Measurements from ENCODE around the gene TMEM132E. TPM values are rescaled to one million over a fixed set of nuclear protein-coding genes. Genes with fewer than 3 reads are reported as not detected.

TMEM132E gene
- total and polyA plus RNA-seq, 7 donors: 0.01 to 0.26 (median 0.03) TPM; not detected in 4

GRCh38 chr17:34547453-34548063 lies 31.8 kb upstream of the TMEM132E start:
- TF ChIP-seq, protein P1, sequence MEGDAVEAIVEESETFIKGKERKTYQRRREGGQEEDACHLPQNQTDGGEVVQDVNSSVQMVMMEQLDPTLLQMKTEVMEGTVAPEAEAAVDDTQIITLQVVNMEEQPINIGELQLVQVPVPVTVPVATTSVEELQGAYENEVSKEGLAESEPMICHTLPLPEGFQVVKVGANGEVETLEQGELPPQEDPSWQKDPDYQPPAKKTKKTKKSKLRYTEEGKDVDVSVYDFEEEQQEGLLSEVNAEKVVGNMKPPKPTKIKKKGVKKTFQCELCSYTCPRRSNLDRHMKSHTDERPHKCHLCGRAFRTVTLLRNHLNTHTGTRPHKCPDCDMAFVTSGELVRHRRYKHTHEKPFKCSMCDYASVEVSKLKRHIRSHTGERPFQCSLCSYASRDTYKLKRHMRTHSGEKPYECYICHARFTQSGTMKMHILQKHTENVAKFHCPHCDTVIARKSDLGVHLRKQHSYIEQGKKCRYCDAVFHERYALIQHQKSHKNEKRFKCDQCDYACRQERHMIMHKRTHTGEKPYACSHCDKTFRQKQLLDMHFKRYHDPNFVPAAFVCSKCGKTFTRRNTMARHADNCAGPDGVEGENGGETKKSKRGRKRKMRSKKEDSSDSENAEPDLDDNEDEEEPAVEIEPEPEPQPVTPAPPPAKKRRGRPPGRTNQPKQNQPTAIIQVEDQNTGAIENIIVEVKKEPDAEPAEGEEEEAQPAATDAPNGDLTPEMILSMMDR (IDR thresholded peaks at IDR 0.05): no peak
- 52 to 67% (median 65%) methylated on average over 3 of the region's 3 CpGs for WGBS, 3 donors
- Histone ChIP-seq H3K36me3 (ENCODE audit: insufficient read depth in 1 of 2, low read depth in 1 of 2) (no peaks in the 10 kb centered on the region), H3K4me1 (no peaks in the 10 kb centered on the region), H3K4me3 (no peak overlapping the region), H3K27ac (no peak overlapping the region), H3K9me3 (no peaks in the 10 kb centered on the region), H3K27me3 (ENCODE audit: insufficient read depth in 3 of 3, low read length in 2 of 3) (peaks cover 0 to 17% (median 0%) of the 10 kb centered on the region in 3 donors)
- intact Hi-C loops (cut with DNase I): loop anchor here in 1 of 2 donors (10.0 kb wide), 1 partner anchor 347 kb away; no protein-coding TSS in a partner anchor
- ATAC-seq (no peak), DNase-seq (no peak)

DNA sequence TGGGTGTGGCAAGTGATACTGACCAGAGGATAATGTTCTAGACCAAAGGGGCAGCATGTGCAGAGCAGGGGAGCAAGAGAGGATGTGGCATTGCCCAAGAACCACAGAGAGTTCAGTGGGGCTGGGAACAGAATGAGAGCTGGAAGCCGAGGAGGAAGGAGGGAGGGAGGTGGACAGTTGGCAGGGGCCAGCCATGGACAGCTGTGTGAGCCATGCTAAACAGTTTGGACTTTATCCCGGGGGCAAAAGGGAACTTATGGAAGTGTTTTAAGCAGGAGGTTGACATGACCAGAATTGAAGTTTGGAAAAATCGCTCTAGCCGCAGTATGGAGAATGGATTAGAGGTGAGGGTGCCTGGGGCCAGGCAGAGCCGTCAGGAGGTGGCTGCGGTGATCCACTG lies 29.4 kb upstream of the TMEM132E start:
- TF ChIP-seq, protein P1 (IDR thresholded peaks at IDR 0.05): no peak
- Histone ChIP-seq H3K27me3 (ENCODE audit: insufficient read depth in 3 of 3, low read length in 2 of 3) (peaks cover 0 to 27% (median 3%) of the 10 kb centered on the region in 3 donors), H3K9me3 (no peaks in the 10 kb centered on the region), H3K36me3 (ENCODE audit: insufficient read depth in 1 of 2, low read depth in 1 of 2) (no peaks in the 10 kb centered on the region), H3K27ac (no peak overlapping the region), H3K4me1 (no peaks in the 10 kb centered on the region), H3K4me3 (no peak overlapping the region)
- no peak for DNase-seq
- intact Hi-C loops (cut with DNase I): loop anchor here in 1 of 2 donors (10.0 kb wide), 1 partner anchor 345 kb away; no protein-coding TSS in a partner anchor
- 18 to 37% (median 21%) methylated on average over 6 of the region's 6 CpGs for WGBS, 3 donors
- ATAC-seq: no peak

DNA sequence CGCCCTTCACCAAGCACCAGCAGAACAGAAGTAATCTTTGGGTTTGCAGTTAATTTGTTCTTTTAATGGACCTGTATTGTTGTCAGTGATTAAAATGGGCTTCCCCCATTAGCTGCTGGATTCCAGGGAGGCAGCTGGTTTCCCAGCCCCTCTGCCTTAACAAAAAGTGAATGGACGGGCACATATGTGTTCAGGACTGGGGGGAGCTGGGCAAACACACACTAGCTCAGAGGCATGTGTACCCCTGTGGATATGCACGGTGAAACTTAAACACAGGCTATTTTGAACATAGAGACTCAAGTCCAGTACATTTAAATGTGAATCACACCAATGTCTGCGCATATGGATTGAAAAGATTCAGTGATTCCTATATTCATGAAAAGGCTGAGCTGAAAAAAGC lies 25.5 kb upstream of the TMEM132E start:
- H3K27me3 ChIP-seq (ENCODE audit: insufficient read depth in 3 of 3, low read length in 2 of 3): peaks cover 0 to 26% (median 3%) of the 10 kb centered on the region in 3 donors
- H3K4me3 ChIP-seq: no peak overlapping the region
- ATAC-seq (no peak), DNase-seq (no peak)
- no peak overlapping the region for H3K27ac ChIP-seq
- H3K4me1 ChIP-seq: no peaks in the 10 kb centered on the region
- no peaks in the 10 kb centered on the region for H3K36me3 ChIP-seq (ENCODE audit: insufficient read depth in 1 of 2, low read depth in 1 of 2)
- 68 to 77% (median 68%) methylated on average over 4 of the region's 4 CpGs for WGBS, 3 donors
- intact Hi-C loops (cut with DNase I): no loop called here
- TF ChIP-seq, protein P1 (IDR thresholded peaks at IDR 0.05): no peak
- H3K9me3 ChIP-seq: no peaks in the 10 kb centered on the region

- DNase-seq (no peak), ATAC-seq (no peak)
- no peaks in the 10 kb centered on the region for H3K4me1 ChIP-seq
- H3K27me3 ChIP-seq (ENCODE audit: insufficient read depth in 3 of 3, low read length in 2 of 3): peaks cover 0 to 19% (median 3%) of the 10 kb centered on the region in 3 donors
- H3K4me3 ChIP-seq: no peak overlapping the region
- H3K36me3 ChIP-seq (ENCODE audit: insufficient read depth in 1 of 2, low read depth in 1 of 2): no peaks in the 10 kb centered on the region
- intact Hi-C loops (cut with DNase I): no loop called here
- H3K27ac ChIP-seq: no peak overlapping the region
- 10 to 24% (median 14%) methylated on average over 4 of the region's 4 CpGs for WGBS, 3 donors
- no peaks in the 10 kb centered on the region for H3K9me3 ChIP-seq
- TF ChIP-seq, protein P1 (IDR thresholded peaks at IDR 0.05): no peak
These were observed 23.0 kb upstream of the TMEM132E start for GRCh38 chr17:34556384-34556783.

DNA sequence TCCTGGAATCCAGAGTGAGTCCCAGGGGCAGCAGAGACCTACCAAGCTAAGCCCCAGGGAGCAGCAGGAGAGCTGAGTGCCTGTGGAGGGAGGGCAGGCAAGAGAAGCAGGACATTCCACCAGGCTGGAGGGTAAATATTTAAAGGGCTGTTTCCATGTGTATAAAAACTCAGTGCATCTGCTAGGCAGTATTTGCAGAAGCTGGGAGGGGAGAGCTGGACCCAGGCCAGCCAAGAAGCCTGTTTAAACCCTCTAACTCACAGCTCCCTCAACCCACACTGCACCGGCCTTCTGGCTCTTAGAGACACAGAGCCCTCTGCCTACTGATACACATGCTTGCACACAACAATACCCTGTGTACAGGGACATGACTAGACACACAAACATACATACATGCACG lies 22.5 kb upstream of the TMEM132E start:
- DNase-seq (no peak), ATAC-seq (no peak)
- Histone ChIP-seq H3K27me3 (ENCODE audit: insufficient read depth in 3 of 3, low read length in 2 of 3) (peaks cover 1 to 25% (median 3%) of the 10 kb centered on the region in 3 donors), H3K9me3 (no peaks in the 10 kb centered on the region), H3K4me1 (no peaks in the 10 kb centered on the region), H3K4me3 (no peak overlapping the region), H3K27ac (no peak overlapping the region), H3K36me3 (ENCODE audit: insufficient read depth in 1 of 2, low read depth in 1 of 2) (no peaks in the 10 kb centered on the region)
- intact Hi-C loops (cut with DNase I): no loop called here
- 60 to 75% (median 62%) methylated on average over 2 of the region's 2 CpGs for WGBS, 3 donors
- TF ChIP-seq, protein P1 (IDR thresholded peaks at IDR 0.05): no peak

All from psoas muscle (tissue), 8 donors.